Peyer's patch (tissue), 4 donors: ENCODE data around the gene R3HDM2.

Source experiments
- CTCF ChIP-seq, 6 experiments: fragments of 450-650 bp in 4 of 6; fragments of 200-600 bp in 2 of 6; sonication (generic) in 1 of 6; IDR thresholded peaks; one replicate each; pipeline ENCODE4 v1.5.1; 2017 to 2019; ENCODE audit warnings: antibody characterized with exemption in 6 of 6, mild to moderate bottlenecking in 3 of 6, moderate library complexity in 1 of 6
- POLR2A ChIP-seq, 2 donors: fragments of 450-650 bp; IDR thresholded peaks; one replicate each; pipeline ENCODE4 v1.5.1; 2017; ENCODE audit warnings: antibody characterized with exemption in 2 of 2, mild to moderate bottlenecking in 2 of 2, moderate library complexity in 2 of 2

DNA sequence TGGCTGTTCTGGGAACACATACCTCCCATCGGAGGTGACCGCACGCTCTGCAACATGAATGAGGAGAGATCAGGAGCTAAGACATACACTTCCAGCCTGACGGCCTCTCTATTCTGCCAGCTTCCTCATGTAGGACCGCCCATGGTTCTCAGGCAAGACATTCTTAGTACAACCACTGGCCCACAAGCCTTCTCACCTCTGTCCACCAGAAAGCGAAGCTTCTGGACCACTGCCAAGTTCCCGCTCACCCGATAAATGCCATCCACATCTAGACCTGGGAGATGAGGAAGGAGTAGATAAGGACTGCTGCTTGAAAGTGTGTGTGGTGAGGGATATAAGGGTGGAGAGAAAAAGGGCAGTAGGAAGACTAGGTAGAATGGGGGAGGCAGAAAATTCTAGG, 43.6 kb upstream of the R3HDM2 start:
- TF ChIP-seq CTCF (IDR thresholded peaks at IDR 0.05) (no peak), POLR2A (IDR thresholded peaks at IDR 0.05) (no peak)
